Measurements from ENCODE around the gene ORC3. TPM values are rescaled to one million over a fixed set of nuclear protein-coding genes. Genes with fewer than 3 reads are reported as not detected.
"Not testable (repeated sequence)": the region's sequence is repeated elsewhere in the genome, so short reads cannot be mapped to it uniquely, and the experiment has no call there.

The ORC3 gene
- polyA plus RNA-seq, 4 donors = 9.5 to 31.6 (median 17.8) TPM

DNA sequence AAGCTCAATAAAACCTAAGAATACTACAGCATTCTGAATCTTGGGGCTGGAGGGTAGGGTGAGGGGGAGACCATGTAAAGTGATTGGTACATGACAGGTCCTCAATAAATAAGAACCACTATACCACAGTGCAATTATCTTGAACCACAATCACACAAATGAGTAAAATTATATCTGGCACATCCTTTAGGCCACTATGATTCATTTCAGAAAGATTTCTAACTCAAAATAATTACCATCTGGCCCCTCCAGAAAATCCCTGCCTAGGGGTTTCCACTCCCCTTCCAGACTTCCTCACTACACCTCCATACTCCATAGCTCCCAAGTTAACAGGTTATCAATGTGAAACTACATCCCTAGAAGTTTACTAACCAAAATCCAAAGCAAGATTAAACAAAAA lies 92.4 kb downstream of the ORC3 start:
- no peak overlapping the region for H3K27ac ChIP-seq (ENCODE audit: low read depth in 1 of 3, low read length in 2 of 3)
- DNase-seq (no peak), FAIRE-seq (no peak)
- peaks cover 3 to 10% (median 10%) of the 10 kb centered on the region in 3 donors for H3K4me1 ChIP-seq (ENCODE audit: control insufficient read depth in 3 of 3, insufficient read depth in 2 of 3, low read depth in 1 of 3, low read length in 2 of 3)
- peaks cover 4 to 18% (median 7%) of the 10 kb centered on the region in 3 donors for H3K36me3 ChIP-seq (ENCODE audit: control insufficient read depth in 3 of 3, insufficient read depth in 2 of 3, low read depth in 1 of 3, low read length in 3 of 3)
- H3K27me3 ChIP-seq (ENCODE audit: control insufficient read depth in 3 of 3, insufficient read depth in 3 of 3, low read length in 3 of 3) = no peaks in the 10 kb centered on the region
- H3K4me3 ChIP-seq (ENCODE audit: low read depth in 1 of 3, low read length in 3 of 3) = no peak overlapping the region
- no peaks in the 10 kb centered on the region for H3K9me3 ChIP-seq (ENCODE audit: control insufficient read depth in 2 of 2, insufficient read depth in 1 of 2, low read depth in 1 of 2, low read length in 1 of 2)

DNA sequence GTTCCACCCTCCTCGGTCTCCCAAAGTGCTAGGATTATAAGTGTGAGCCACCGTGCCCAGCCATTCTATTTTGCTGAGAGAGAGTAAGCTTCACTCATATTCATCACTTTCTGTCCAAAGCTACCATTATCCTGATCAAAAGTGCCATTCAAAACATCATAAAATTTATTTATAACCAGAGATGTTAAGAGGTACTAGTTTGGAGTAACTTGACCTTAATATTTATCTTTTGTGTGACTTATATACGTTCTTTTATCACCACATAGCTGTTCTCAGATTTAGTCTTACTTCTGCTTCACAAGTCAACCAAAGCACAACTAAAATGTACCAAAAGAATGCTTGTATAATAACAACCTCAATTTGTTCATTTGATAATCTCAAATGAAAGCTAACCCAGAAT lies 94.0 kb downstream of the ORC3 start:
- H3K4me1 ChIP-seq (ENCODE audit: control insufficient read depth in 3 of 3, insufficient read depth in 2 of 3, low read depth in 1 of 3, low read length in 2 of 3) = peaks cover 3 to 10% (median 10%) of the 10 kb centered on the region in 3 donors
- no peak for FAIRE-seq
- H3K27me3 ChIP-seq (ENCODE audit: control insufficient read depth in 3 of 3, insufficient read depth in 3 of 3, low read length in 3 of 3) = no peaks in the 10 kb centered on the region
- no peak for DNase-seq
- H3K9me3 ChIP-seq (ENCODE audit: control insufficient read depth in 2 of 2, insufficient read depth in 1 of 2, low read depth in 1 of 2, low read length in 1 of 2) = no peaks in the 10 kb centered on the region
- WGBS, 3 donors = 67 to 75% (median 71%) methylated on average over 3 of the region's 3 CpGs
- no peak overlapping the region for H3K4me3 ChIP-seq (ENCODE audit: low read depth in 1 of 3, low read length in 3 of 3)
- no peak overlapping the region for H3K27ac ChIP-seq (ENCODE audit: low read depth in 1 of 3, low read length in 2 of 3)
- peaks cover 3 to 19% (median 4%) of the 10 kb centered on the region in 3 donors for H3K36me3 ChIP-seq (ENCODE audit: control insufficient read depth in 3 of 3, insufficient read depth in 2 of 3, low read depth in 1 of 3, low read length in 3 of 3)

DNA sequence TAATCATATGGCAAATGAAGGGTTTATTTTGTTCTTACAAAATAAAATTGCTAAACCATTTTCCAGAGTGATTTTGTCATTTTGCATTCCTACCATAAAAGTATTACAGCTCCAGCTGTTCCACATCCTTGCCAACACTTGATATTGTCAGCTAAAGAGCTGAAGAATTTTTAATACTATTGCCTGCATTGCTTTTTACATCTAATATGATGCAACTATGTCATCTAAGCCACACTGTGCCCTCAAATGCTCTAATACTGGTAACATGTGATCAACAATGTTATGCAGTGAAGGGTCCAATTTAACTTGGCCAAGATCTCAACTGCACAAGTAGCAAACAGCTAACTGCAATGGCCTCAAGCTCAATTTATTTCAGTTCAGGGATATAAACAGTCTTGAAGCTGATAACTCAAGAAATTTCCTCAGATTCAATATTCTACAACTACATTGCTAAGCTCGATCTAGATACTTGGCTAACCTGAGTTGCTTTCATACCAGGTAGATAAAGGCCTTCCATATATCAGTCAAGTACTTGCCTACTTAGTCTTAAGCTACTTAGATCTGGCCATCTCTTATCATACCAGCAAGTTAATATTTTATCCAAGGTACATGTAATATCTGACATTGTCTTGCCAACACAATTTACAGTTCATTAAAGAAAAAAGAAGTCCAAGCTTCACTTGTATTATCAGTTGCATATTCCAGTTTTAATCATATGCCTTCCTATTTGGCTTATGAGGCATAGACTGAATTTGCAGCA lies 95.1 kb downstream of the ORC3 start:
- H3K27ac ChIP-seq (ENCODE audit: low read depth in 1 of 3, low read length in 2 of 3) = peak overlapping the region in 2 of 3 donors; percentile 26 to 52
- peaks cover 3 to 14% (median 10%) of the 10 kb centered on the region in 3 donors for H3K4me1 ChIP-seq (ENCODE audit: control insufficient read depth in 3 of 3, insufficient read depth in 2 of 3, low read depth in 1 of 3, low read length in 2 of 3)
- FAIRE-seq (peak; percentile 86), DNase-seq (peak; percentile 60 to 82)
- H3K9me3 ChIP-seq (ENCODE audit: control insufficient read depth in 2 of 2, insufficient read depth in 1 of 2, low read depth in 1 of 2, low read length in 1 of 2) = no peaks in the 10 kb centered on the region
- H3K27me3 ChIP-seq (ENCODE audit: control insufficient read depth in 3 of 3, insufficient read depth in 3 of 3, low read length in 3 of 3) = no peaks in the 10 kb centered on the region
- peaks cover 3 to 23% (median 4%) of the 10 kb centered on the region in 3 donors for H3K36me3 ChIP-seq (ENCODE audit: control insufficient read depth in 3 of 3, insufficient read depth in 2 of 3, low read depth in 1 of 3, low read length in 3 of 3)
- 18 to 65% (median 32%) methylated on average over 1 of the region's 1 CpG for WGBS, 3 donors
- H3K4me3 ChIP-seq (ENCODE audit: low read depth in 1 of 3, low read length in 3 of 3) = no peak overlapping the region

DNA sequence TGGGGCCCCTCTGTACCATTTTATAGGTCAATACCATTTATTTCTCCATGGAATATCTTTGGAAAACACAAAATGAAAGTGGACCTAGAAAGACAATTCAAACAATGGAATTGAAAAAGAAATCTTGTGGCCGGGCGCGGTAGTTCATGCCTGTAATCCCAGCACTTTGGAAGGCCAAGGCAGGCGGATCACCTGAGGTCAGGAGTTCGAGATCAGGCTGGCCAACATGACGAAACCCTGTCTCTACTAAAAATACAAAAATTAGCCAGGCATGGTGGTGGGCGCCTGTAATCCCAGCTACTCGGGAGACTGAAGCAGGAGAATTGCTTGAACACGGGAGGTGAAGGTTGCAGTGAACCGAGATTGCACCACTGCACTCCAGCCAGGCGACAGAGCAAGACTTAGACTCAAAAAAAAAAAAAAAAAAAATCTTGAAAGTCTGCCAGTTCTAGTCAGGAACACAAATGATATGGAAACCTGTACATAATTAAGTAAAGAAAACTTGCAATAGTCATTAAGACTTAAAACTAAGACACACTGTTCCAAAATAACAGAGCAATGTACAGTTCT lies 96.8 kb downstream of the ORC3 start:
- FAIRE-seq; H3K9me3 ChIP-seq (ENCODE audit: control insufficient read depth in 2 of 2, insufficient read depth in 1 of 2, low read depth in 1 of 2, low read length in 1 of 2); H3K27ac ChIP-seq (ENCODE audit: low read depth in 1 of 3, low read length in 2 of 3); H3K4me3 ChIP-seq (ENCODE audit: low read depth in 1 of 3, low read length in 3 of 3); H3K27me3 ChIP-seq (ENCODE audit: control insufficient read depth in 3 of 3, insufficient read depth in 3 of 3, low read length in 3 of 3): not testable (repeated sequence)
- Histone ChIP-seq H3K36me3 (ENCODE audit: control insufficient read depth in 3 of 3, insufficient read depth in 2 of 3, low read depth in 1 of 3, low read length in 3 of 3) (peaks cover 0 to 15% (median 0%) of the 10 kb centered on the region in 3 donors), H3K4me1 (ENCODE audit: control insufficient read depth in 3 of 3, insufficient read depth in 2 of 3, low read depth in 1 of 3, low read length in 2 of 3) (peaks cover 3 to 14% (median 10%) of the 10 kb centered on the region in 3 donors)
- WGBS, 3 donors = 62 to 82% (median 72%) methylated on average over 11 of the region's 11 CpGs
- peak in 1 of 2 donors; percentile 45 for DNase-seq

DNA sequence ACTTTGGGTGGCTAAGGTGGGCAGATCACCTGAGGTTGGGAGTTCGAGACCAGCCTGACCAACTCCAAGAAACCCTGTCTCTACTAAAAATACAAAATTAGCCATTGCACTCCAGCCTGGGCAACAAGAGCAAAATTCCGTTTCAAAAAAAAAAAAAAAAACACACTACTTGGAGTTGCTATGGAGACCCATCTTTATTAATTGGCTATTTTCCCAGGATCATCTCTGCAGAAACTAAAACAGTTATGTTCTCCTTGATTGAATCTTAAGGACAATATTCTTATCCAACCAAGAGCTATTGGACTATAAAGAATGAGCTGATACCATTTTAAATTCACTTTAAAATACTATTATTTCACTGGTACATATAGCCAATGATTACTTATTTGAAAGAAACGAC lies 97.4 kb downstream of the ORC3 start:
- Histone ChIP-seq H3K9me3 (ENCODE audit: control insufficient read depth in 2 of 2, insufficient read depth in 1 of 2, low read depth in 1 of 2, low read length in 1 of 2) (no peaks in the 10 kb centered on the region), H3K36me3 (ENCODE audit: control insufficient read depth in 3 of 3, insufficient read depth in 2 of 3, low read depth in 1 of 3, low read length in 3 of 3) (peaks cover 0 to 15% (median 0%) of the 10 kb centered on the region in 3 donors), H3K4me3 (ENCODE audit: low read depth in 1 of 3, low read length in 3 of 3) (no peak overlapping the region), H3K4me1 (ENCODE audit: control insufficient read depth in 3 of 3, insufficient read depth in 2 of 3, low read depth in 1 of 3, low read length in 2 of 3) (peaks cover 3 to 12% (median 10%) of the 10 kb centered on the region in 3 donors), H3K27ac (ENCODE audit: low read depth in 1 of 3, low read length in 2 of 3) (no peak overlapping the region), H3K27me3 (ENCODE audit: control insufficient read depth in 3 of 3, insufficient read depth in 3 of 3, low read length in 3 of 3) (no peaks in the 10 kb centered on the region)
- FAIRE-seq (no peak), DNase-seq (no peak)
- 61 to 80% (median 71%) methylated on average over 3 of the region's 3 CpGs for WGBS, 3 donors

DNA sequence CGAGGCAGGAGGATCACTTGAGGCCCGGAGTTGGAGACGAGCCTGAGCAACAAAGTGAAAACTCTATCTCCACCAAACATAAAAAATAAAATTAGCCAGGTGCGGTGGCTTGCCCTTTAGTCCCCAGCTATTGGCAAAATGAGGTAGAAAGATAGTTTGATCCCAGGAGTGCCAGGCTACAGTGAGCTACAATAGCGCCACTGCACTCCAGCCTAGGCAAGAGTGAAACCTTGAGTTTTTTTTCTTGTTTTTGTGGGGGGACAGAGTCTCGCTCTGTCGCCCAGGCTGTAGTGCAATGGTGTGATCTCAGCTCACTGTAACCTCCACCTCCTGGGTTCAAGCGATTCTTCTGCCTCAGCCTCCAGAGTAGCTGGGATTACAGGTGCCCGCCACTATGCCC lies 98.0 kb downstream of the ORC3 start:
- H3K27me3 ChIP-seq (ENCODE audit: control insufficient read depth in 3 of 3, insufficient read depth in 3 of 3, low read length in 3 of 3); H3K4me3 ChIP-seq (ENCODE audit: low read depth in 1 of 3, low read length in 3 of 3); FAIRE-seq; H3K9me3 ChIP-seq (ENCODE audit: control insufficient read depth in 2 of 2, insufficient read depth in 1 of 2, low read depth in 1 of 2, low read length in 1 of 2); H3K27ac ChIP-seq (ENCODE audit: low read depth in 1 of 3, low read length in 2 of 3): not testable (repeated sequence)
- Histone ChIP-seq H3K4me1 (ENCODE audit: control insufficient read depth in 3 of 3, insufficient read depth in 2 of 3, low read depth in 1 of 3, low read length in 2 of 3) (peaks cover 3 to 10% (median 10%) of the 10 kb centered on the region in 3 donors), H3K36me3 (ENCODE audit: control insufficient read depth in 3 of 3, insufficient read depth in 2 of 3, low read depth in 1 of 3, low read length in 3 of 3) (peaks cover 0 to 15% (median 0%) of the 10 kb centered on the region in 3 donors)
- 64 to 84% (median 72%) methylated on average over 9 of the region's 9 CpGs for WGBS, 3 donors
- DNase-seq = peak in 1 of 2 donors; percentile 27

DNA sequence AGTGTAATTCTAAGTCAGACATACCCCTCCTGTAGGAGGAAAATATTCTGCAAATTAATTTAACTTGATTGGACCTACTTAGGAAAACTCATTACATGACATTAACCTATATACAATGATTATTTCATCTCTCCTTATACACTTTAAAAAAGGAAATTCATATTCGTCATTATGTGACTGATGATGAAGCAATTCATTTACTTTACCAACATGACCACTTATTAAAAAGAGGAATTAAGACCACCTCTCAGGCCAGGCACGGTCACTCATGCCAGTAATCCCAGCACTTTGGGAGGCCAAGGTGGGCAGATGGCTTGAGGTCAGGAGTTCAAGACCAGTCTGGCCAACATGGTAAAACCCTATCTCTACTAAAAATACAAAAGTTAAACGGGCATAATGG lies 100.5 kb downstream of the ORC3 start:
- H3K4me3 ChIP-seq (ENCODE audit: low read depth in 1 of 3, low read length in 3 of 3) = no peak overlapping the region
- H3K4me1 ChIP-seq (ENCODE audit: control insufficient read depth in 3 of 3, insufficient read depth in 2 of 3, low read depth in 1 of 3, low read length in 2 of 3) = peaks cover 0 to 4% (median 3%) of the 10 kb centered on the region in 3 donors
- FAIRE-seq (no peak), DNase-seq (no peak)
- H3K27ac ChIP-seq (ENCODE audit: low read depth in 1 of 3, low read length in 2 of 3) = no peak overlapping the region
- 88 to 91% (median 90%) methylated on average over 3 of the region's 3 CpGs for WGBS, 3 donors
- peaks cover 0 to 15% (median 0%) of the 10 kb centered on the region in 3 donors for H3K36me3 ChIP-seq (ENCODE audit: control insufficient read depth in 3 of 3, insufficient read depth in 2 of 3, low read depth in 1 of 3, low read length in 3 of 3)
- H3K9me3 ChIP-seq (ENCODE audit: control insufficient read depth in 2 of 2, insufficient read depth in 1 of 2, low read depth in 1 of 2, low read length in 1 of 2) = no peaks in the 10 kb centered on the region
- H3K27me3 ChIP-seq (ENCODE audit: control insufficient read depth in 3 of 3, insufficient read depth in 3 of 3, low read length in 3 of 3) = no peaks in the 10 kb centered on the region

DNA sequence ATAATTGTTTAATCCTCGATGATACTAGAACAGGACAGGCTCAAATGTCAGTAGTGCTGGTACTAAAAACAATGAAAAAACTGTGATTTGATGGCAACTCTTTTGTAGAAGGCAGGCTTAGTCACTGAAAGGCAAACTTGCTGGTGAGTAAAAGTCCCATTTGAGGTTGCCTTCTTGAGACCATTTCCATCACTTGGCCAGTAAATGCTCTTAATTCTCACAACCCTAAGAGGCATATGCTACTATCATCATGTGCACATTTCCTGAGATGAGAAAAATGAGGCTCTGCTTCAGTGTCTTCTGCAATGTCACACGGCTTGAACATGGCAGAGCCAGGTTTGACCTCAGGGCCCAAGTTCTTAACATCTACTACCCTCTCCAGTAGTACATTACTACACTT lies 102.2 kb downstream of the ORC3 start:
- H3K4me3 ChIP-seq (ENCODE audit: low read depth in 1 of 3, low read length in 3 of 3) = no peak overlapping the region
- DNase-seq (no peak), FAIRE-seq (no peak)
- 68 to 70% (median 69%) methylated on average over 2 of the region's 2 CpGs for WGBS, 3 donors
- no peak overlapping the region for H3K27ac ChIP-seq (ENCODE audit: low read depth in 1 of 3, low read length in 2 of 3)
- no peaks in the 10 kb centered on the region for H3K27me3 ChIP-seq (ENCODE audit: control insufficient read depth in 3 of 3, insufficient read depth in 3 of 3, low read length in 3 of 3)
- H3K4me1 ChIP-seq (ENCODE audit: control insufficient read depth in 3 of 3, insufficient read depth in 2 of 3, low read depth in 1 of 3, low read length in 2 of 3) = peaks cover 2 to 5% (median 3%) of the 10 kb centered on the region in 3 donors
- no peaks in the 10 kb centered on the region for H3K9me3 ChIP-seq (ENCODE audit: control insufficient read depth in 2 of 2, insufficient read depth in 1 of 2, low read depth in 1 of 2, low read length in 1 of 2)
- peaks cover 0 to 24% (median 0%) of the 10 kb centered on the region in 3 donors for H3K36me3 ChIP-seq (ENCODE audit: control insufficient read depth in 3 of 3, insufficient read depth in 2 of 3, low read depth in 1 of 3, low read length in 3 of 3)

All from small intestine (tissue), 7 donors.